ENCODE measurements around the gene PRKAB1.

Gene PRKAB1

GRCh38 chr12:119721306-119721705, 53.4 kb downstream of the PRKAB1 start:
- H3K27me3 ChIP-seq (ENCODE audit: control insufficient read depth, insufficient read depth, low read length), result no peaks in the 10 kb centered on the region
- H3K4me1 ChIP-seq (ENCODE audit: control insufficient read depth, insufficient read depth, low read length), result no peaks in the 10 kb centered on the region
- peaks cover 11% of the 10 kb centered on the region for H3K36me3 ChIP-seq (ENCODE audit: control insufficient read depth, insufficient read depth, low read length)
- no peaks in the 10 kb centered on the region for H3K9me3 ChIP-seq (ENCODE audit: control insufficient read depth, insufficient read depth, low read length)
- H3K9ac ChIP-seq (ENCODE audit: low read depth, low read length), result no peak overlapping the region
- H3K4me3 ChIP-seq (ENCODE audit: low read depth, low read length), result no peak overlapping the region

DNA sequence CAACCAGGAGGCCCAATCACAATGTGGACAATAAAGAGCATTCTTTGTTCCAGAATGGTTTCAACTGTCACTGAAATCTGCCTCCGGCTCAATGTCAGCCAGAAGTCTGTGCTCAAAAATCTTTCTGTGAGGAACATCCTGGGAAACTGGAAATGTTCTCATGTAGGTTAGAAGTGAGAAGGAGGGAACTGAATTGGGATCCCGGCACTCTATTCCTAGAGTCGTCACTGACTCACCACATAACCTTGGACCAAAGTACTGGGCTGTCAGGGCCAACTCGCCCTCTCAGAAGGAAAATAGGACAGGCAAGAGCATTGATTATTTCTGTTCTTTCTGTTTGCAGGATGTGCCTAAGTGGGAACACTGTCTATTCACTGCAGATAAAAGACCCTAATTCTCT, 57.6 kb downstream of the PRKAB1 start:
- no peak overlapping the region for H3K4me3 ChIP-seq (ENCODE audit: low read depth, low read length)
- H3K9ac ChIP-seq (ENCODE audit: low read depth, low read length), result no peak overlapping the region
- peaks cover 7% of the 10 kb centered on the region for H3K36me3 ChIP-seq (ENCODE audit: control insufficient read depth, insufficient read depth, low read length)
- H3K9me3 ChIP-seq (ENCODE audit: control insufficient read depth, insufficient read depth, low read length), result no peaks in the 10 kb centered on the region
- H3K4me1 ChIP-seq (ENCODE audit: control insufficient read depth, insufficient read depth, low read length), result no peaks in the 10 kb centered on the region
- H3K27me3 ChIP-seq (ENCODE audit: control insufficient read depth, insufficient read depth, low read length), result no peaks in the 10 kb centered on the region

DNA sequence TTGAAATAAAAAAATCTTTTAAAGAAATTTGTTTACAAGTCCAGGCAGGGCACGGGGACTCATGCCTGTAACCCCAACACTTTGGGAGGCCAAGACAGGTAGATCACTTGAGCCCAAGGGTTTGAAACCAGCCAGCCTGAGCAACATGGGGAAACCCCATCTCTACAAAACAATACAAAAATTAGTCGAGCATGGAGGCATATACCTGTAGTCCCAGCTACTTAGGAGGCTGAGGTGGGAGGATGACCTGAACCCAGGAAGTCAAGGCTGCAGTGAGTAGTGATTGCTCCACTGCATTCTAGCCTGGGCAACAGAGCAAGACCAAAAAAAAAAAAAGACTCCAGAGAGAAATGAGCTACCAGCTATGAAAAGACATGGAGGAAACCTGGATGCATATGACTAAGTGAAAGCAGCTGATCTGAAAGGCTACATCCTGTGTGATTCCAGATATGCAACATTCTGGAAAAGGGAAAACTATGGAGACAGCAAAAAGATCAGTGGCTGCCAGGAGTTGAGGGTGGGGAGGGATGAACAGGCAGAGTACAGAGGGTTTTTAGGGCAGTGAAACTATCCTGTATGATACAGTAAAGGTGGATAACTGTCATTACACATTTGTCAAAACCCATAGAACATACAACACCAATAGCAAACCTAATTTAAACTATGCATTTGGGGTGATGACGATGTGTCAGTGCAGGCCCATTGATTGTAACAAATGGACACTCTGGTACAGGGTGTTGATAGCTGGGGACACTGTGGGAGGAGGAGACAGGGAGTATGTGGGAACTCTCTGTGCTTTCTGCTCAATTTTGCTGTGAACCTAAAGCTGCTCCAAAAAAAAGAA, 59.9 kb downstream of the PRKAB1 start:
- Histone ChIP-seq H3K9me3 (ENCODE audit: control insufficient read depth, insufficient read depth, low read length) (no peaks in the 10 kb centered on the region), H3K9ac (ENCODE audit: low read depth, low read length) (no peak overlapping the region), H3K4me3 (ENCODE audit: low read depth, low read length) (no peak overlapping the region), H3K36me3 (ENCODE audit: control insufficient read depth, insufficient read depth, low read length) (peaks cover 4% of the 10 kb centered on the region), H3K4me1 (ENCODE audit: control insufficient read depth, insufficient read depth, low read length) (no peaks in the 10 kb centered on the region), H3K27me3 (ENCODE audit: control insufficient read depth, insufficient read depth, low read length) (no peaks in the 10 kb centered on the region)

- Histone ChIP-seq H3K4me3 (ENCODE audit: low read depth, low read length) (no peak overlapping the region), H3K36me3 (ENCODE audit: control insufficient read depth, insufficient read depth, low read length) (peaks cover 4% of the 10 kb centered on the region)
These were observed 60.5 kb downstream of the PRKAB1 start for GRCh38 chr12:119728444-119728745.

DNA sequence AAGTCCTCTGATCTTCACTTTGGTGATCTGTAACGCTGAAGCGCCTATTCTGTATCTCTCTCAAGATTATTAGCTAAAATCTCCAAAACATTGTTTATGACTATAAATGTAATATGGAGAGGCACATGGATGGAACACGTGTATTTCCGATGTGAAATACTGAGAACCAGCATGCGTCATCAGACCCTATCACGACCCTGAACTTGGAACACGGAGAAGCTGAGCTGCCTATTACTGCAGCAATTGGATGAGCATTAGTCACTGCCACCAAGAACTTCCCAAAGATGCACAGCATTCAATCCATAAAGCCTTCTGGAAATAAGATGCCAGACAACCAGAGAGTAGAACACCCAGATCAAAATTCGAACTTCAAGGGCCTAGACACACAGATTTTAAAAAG, 61.9 kb downstream of the PRKAB1 start:
- H3K36me3 ChIP-seq (ENCODE audit: control insufficient read depth, insufficient read depth, low read length), result peaks cover 7% of the 10 kb centered on the region
- no peaks in the 10 kb centered on the region for H3K9me3 ChIP-seq (ENCODE audit: control insufficient read depth, insufficient read depth, low read length)
- H3K9ac ChIP-seq (ENCODE audit: low read depth, low read length), result no peak overlapping the region
- no peaks in the 10 kb centered on the region for H3K4me1 ChIP-seq (ENCODE audit: control insufficient read depth, insufficient read depth, low read length)
- H3K4me3 ChIP-seq (ENCODE audit: low read depth, low read length), result no peak overlapping the region
- H3K27me3 ChIP-seq (ENCODE audit: control insufficient read depth, insufficient read depth, low read length), result no peaks in the 10 kb centered on the region

More at GRCh38 chr12:119728444-119728745, 60.5 kb downstream of the PRKAB1 start:
- no peaks in the 10 kb centered on the region for H3K9me3 ChIP-seq (ENCODE audit: control insufficient read depth, insufficient read depth, low read length)
- H3K27me3 ChIP-seq (ENCODE audit: control insufficient read depth, insufficient read depth, low read length), result no peaks in the 10 kb centered on the region
- no peak overlapping the region for H3K9ac ChIP-seq (ENCODE audit: low read depth, low read length)
- H3K4me1 ChIP-seq (ENCODE audit: control insufficient read depth, insufficient read depth, low read length), result no peaks in the 10 kb centered on the region

GRCh38 chr12:119730381-119730780, 62.4 kb downstream of the PRKAB1 start:
- Histone ChIP-seq H3K9ac (ENCODE audit: low read depth, low read length) (no peak overlapping the region), H3K27me3 (ENCODE audit: control insufficient read depth, insufficient read depth, low read length) (no peaks in the 10 kb centered on the region), H3K4me3 (ENCODE audit: low read depth, low read length) (no peak overlapping the region), H3K4me1 (ENCODE audit: control insufficient read depth, insufficient read depth, low read length) (no peaks in the 10 kb centered on the region), H3K36me3 (ENCODE audit: control insufficient read depth, insufficient read depth, low read length) (peaks cover 7% of the 10 kb centered on the region), H3K9me3 (ENCODE audit: control insufficient read depth, insufficient read depth, low read length) (no peaks in the 10 kb centered on the region)

Measured in iPS-15b (cell line).